H1 (cell line): ENCODE data around the gene RIMBP2.

Experiments
- ASH2L ChIP-seq: fragments of 200-600, 300-600 bp; sonication (generic); IDR thresholded peaks from one replicate; pipeline ENCODE4 v1.7.1; 2017; ENCODE audit warnings: low read length
- EGR1 ChIP-seq: IDR thresholded peaks from 2 replicates; pipeline ENCODE4 v1.6.1; 2011; ENCODE audit warnings: low read depth, low read length, borderline replicate concordance
- POLR2A ChIP-seq, 2 experiments: IDR thresholded peaks; 1 replicate in 1 of 2; 2 replicates in 1 of 2; pipeline ENCODE4 v1.6.1; 2011; ENCODE audit warnings: low read depth in 2 of 2, low read length in 2 of 2, mild to moderate bottlenecking in 2 of 2; ENCODE audit errors: control extremely low read depth in 1 of 2
- RAD21 ChIP-seq, 2 experiments: IDR thresholded peaks in 1 of 2; conservative IDR thresholded peaks in 1 of 2; 2 replicates each; pipeline ENCODE4 v1.6.1; 2011; ENCODE audit warnings: low read depth in 2 of 2, low read length in 2 of 2, improper control_type of control experiment in 1 of 2, inconsistent platforms in 1 of 2, mild to moderate bottlenecking in 1 of 2, moderate library complexity in 1 of 2
- TF ChIP-seq, protein P1 (sequence below), 3 experiments: IDR thresholded peaks; 1 replicate in 2 of 3; 2 replicates in 1 of 3; pipeline versions ENCODE4 v1.5.1 to v1.6.1; 2011; ENCODE audit warnings: low read length in 3 of 3, mild to moderate bottlenecking in 3 of 3, inconsistent platforms in 2 of 3, low read depth in 1 of 3, moderate library complexity in 1 of 3; ENCODE audit not compliant: insufficient read depth in 1 of 3; ENCODE audit errors: control extremely low read depth in 1 of 3

DNA sequence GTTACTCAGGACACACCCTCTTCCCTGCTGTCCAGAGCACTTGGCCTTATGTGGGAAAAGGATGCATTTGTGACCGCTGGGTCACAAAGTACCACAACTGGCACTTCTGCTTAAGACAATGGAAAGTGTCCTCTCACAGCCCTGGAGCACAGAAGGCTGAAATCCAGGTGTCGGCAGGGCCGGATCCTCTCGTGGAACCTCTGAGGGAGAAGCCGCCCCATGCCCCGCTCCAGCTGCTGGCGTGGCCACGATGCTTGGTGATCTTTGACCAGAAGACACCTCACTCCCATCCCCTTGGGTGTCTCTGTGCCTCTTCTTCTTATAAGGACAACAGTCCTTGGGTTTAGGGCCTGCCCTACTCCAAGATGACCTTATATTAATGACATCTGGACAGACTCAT lies 221.4 kb downstream of the RIMBP2 start:
- TF ChIP-seq, protein P1, sequence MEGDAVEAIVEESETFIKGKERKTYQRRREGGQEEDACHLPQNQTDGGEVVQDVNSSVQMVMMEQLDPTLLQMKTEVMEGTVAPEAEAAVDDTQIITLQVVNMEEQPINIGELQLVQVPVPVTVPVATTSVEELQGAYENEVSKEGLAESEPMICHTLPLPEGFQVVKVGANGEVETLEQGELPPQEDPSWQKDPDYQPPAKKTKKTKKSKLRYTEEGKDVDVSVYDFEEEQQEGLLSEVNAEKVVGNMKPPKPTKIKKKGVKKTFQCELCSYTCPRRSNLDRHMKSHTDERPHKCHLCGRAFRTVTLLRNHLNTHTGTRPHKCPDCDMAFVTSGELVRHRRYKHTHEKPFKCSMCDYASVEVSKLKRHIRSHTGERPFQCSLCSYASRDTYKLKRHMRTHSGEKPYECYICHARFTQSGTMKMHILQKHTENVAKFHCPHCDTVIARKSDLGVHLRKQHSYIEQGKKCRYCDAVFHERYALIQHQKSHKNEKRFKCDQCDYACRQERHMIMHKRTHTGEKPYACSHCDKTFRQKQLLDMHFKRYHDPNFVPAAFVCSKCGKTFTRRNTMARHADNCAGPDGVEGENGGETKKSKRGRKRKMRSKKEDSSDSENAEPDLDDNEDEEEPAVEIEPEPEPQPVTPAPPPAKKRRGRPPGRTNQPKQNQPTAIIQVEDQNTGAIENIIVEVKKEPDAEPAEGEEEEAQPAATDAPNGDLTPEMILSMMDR (IDR thresholded peaks at IDR 0.05; ENCODE audit: control extremely low read depth in 1 of 3, insufficient read depth in 1 of 3, low read depth in 1 of 3, low read length in 3 of 3), result no peak
- TF ChIP-seq RAD21 (IDR thresholded peaks at IDR 0.05 in 1 of 2, conservative IDR thresholded peaks at IDR 0.05 in 1 of 2; ENCODE audit: low read depth in 2 of 2, low read length in 2 of 2), result no peak
- no peak for TF ChIP-seq POLR2A (IDR thresholded peaks at IDR 0.05; ENCODE audit: control extremely low read depth in 1 of 2, low read depth in 2 of 2, low read length in 2 of 2)
- TF ChIP-seq ASH2L, result no peak
- TF ChIP-seq EGR1, result no peak
